Measurements from ENCODE around the gene FRMD4A.
"Not testable (repeated sequence)": the region's sequence is repeated elsewhere in the genome, so short reads cannot be mapped to it uniquely, and the experiment has no call there.

Gene FRMD4A

DNA sequence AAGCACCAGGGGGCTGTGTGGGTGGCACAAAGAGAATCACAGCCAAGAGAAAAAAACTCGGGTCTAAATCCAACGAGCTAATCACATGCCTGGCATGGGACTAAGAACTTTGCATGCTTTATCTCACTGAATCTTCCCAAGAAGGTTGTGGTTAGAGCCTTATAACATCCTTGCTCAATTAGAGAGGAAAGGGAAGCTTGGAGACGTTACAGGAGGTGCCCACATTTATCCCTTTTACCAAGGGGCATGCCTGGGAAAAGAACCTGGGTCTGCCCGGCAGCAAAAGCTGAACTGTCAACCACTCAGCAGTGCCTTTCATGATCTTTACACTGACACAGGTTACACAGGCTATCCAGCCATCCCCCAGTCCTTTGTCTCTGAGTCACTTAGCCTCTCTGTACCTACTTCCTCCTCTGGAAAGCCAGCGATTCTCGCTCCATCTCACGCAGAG lies 553.8 kb downstream of the FRMD4A start:
- peak; percentile 66 for DNase-seq (ENCODE audit: low spot score)

DNA sequence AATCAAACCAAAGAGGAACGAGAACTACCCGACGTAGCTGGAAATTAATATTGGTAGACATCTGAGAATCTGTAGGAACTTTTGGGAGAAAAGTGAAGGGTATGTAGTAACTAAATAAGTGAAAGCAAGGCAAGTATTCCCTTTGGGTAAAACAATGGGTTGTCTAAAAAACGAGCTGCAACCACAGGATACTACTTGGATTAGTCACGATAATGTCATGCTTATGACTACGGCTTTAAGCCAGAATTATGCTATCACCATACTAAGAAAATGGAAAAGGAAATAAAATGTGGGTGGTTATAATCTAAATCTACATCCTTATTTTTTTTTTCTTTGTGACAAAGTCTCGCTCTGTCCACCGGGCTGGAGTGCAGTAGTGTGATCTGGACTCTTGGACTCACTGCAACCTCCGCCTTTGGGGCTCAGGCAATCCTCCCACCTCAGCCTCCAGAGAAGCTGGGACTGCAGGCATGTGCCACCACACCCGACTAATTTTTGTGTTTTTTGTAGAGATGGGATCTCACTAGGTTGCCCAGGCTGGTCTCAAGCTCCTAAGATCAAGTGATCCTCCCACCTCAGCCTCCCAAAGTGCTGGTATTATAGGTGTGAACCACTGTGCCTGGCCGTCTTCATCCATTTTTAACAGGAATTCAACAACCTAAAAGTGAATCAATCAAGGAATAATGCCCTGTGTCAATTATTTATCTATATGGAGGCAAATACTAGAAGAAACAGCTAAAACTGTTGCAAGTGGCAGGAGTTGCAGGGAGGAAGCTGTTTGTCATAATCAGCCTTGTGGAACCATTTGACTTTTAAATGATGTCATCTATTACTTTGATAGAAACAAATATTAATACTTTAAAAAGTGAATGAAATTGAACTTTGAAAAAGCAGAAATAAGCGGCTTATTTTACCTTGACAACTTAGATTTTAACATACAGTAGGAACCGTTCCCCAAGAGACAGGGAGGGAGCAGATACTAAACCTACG lies 554.6 kb downstream of the FRMD4A start:
- peak; percentile 68 for DNase-seq (ENCODE audit: low spot score)

DNA sequence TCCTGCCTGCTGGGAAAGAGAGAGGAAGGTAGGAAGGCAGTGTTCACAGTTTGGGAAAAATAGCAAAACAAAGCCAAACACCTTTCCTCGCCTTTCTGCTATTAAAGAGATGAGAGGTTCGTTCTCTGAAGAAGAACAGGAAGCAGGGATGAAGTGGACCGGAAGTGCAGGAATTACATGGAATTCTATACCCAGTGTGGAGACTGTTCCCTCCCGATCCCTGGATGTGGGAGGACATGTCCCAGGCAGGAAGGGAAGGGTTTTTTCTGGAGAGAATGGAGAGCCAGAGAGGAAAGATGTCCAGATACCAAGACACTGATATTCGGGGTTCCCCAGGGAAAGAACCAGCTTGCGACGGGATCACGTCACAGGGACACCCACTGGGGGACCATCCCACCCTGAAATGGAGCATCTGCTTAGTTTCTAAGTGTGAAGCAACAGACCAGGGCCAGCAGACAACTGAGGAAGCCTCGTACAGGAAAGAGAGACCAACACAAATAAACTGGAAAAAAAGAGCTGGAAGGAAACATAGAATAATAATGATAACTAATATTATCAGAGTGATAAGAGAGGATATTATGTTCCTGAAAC lies 556.3 kb downstream of the FRMD4A start:
- DNase-seq (ENCODE audit: low spot score): no peak

DNA sequence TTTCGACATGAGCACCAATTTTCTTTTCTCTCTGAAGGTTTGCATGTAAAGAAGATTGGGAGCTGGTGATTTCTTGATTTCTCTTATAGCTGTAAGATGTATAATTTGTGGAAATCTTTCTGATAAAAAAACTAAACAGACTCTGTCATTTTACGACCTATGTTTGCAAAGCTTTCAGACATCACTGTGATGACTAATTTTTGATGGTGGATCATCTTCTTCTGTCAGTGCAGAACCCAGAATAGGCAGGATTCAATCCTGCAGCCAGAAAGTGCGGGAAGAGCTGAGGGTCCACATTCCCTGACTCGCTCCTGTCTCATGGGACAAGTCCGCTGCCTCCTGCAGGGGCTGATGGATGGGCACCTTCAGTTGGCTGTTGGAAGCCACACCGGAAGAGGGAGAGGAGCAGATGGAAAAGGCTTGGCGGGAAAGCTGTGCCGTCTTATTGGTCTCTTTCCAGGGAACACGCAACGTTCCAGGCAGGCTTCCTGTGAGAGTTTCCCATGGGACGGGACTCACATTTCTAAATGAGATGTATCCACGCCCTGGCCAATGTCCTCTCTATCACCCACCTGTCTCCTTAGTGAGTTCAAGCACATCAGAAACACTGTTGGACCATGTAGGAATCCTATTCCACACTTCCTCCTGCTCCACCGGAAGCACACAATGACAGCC lies 557.1 kb downstream of the FRMD4A start:
- DNase-seq (ENCODE audit: low spot score): no peak

DNA sequence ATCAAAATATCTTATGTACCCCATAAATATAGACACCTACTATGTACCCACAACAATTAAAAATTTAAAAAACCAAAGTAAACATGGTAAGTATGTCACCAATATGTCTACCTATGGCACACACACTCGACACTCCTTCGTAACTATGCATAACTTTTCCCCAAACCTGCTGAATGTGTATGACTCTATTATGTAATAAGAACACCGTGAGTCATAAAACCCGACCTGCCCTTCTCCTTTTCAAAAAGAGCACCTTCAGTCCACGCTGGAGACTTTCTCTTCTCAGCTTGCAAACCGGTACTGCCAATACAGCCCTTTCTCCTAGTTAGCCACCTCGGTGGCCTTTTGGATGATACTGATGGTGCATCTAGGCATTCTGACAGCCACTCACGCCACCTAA lies 557.7 kb downstream of the FRMD4A start:
- DNase-seq (ENCODE audit: low spot score): no peak

DNA sequence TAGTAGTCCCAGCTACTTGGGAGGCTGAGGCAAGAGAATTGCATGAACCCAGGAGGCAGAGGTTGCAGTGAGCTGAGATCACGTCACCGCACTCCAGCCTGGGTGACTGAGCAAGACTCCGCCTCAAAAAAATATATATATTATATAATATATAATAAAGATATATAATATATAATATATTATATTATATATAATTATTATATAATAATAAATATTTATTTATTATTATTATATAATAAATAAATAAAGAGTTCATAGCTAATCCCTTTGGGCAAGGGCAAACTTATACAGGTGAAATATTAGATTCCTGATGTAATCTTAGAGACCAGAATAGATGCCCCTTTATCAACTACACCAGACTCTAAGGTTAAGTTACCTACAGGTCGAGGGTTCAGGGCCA lies 558.7 kb downstream of the FRMD4A start:
- DNase-seq (ENCODE audit: low spot score): no peak

DNA sequence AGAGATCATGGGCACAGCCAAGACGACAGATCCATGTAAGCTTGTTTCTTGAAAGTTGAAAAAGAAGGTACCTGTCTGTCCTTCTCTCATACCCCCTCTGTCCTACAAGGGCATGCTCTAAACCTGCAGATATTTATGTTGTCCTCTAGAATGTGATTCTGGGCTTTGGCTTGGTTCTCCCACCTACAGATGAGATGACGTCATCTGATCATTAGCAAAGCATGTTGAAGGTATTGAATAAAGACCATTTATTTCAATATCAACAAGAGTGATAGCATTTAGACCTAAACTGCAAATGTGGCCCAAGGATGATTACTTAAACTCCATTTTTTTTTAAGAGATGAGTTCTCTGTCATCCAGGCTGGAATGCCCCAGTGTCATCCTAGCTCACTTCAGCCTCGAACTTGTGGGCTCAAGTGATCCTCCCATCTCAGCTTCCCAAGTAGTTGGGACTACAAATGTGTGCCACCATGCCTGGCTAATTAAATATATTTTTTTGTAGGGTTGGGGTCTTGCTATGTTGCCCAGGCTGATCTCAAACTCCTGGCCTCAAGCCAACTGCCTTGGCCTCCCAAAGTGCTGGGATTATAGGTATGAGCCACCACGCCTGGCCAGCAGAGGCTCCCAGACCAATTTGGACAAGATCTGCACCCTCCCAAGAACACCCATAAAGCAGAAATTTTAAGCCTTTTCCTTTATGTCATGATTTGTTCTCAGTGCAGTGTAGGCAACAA lies 559.8 kb downstream of the FRMD4A start:
- no peak for DNase-seq (ENCODE audit: low spot score)

DNA sequence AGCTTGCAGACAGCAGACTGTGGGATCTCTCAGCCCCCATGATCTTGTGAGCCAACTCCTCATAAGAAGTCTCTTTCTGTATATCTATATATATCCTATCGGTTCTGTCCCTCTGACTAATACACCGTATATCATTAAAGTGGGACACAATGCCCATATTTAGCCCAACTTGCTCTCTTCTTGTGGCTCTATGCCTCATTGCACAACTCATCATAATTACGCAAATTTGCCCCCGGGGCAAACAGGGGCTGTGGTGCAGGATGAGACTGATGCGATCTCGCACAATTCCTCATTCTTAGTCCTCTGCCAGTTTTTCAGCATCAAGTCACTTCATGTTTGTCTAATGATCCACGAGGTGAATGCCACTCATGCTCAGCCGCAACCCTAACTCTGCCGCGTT lies 560.8 kb downstream of the FRMD4A start:
- DNase-seq (ENCODE audit: low spot score): peak; percentile 63

DNA sequence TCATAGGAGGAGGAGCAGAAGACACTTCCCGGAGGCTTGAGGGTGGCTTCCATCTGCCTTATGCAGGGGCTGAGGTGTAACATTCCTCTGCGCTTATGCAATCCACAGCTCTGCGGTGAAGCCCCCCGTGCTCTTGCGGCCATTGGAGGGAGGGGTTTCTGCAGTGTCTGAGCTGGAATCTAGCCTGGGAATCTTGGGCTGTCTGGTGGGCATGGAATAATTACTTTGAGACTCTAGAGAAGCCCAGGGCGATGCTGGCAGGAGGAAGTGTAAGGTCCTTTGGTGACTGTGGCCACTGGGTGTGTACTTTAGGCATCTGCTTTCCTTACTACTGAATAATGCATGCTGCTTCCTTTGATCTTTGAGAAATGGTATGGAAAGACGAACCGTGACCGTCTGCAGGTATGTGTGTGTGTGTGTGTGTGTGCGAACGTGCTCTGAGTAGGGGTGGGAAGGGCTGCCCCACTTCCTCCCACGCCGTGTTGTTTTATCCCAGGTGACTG lies 563.0 kb downstream of the FRMD4A start:
- peak; percentile 64 for DNase-seq (ENCODE audit: low spot score)

DNA sequence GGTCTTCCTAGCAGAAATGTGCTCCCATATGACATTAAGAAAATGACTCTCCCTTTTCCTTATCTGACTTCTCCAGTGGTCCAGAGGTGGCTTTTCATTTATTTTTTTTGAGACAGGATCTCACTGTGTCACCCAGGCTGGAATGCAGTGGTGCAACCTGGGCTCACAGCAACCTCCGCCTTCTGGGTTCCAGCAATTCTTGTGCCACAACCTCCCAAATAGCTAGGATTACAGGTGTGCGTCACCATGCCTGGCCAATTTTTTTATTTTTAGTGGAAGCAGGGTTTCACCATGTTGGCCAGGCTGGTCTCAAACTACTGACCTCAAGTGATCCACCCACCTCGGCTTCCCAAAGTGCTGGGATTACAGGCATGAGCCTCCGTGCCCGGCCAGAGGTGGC lies 563.6 kb downstream of the FRMD4A start:
- not testable (repeated sequence) for DNase-seq (ENCODE audit: low spot score)

DNA sequence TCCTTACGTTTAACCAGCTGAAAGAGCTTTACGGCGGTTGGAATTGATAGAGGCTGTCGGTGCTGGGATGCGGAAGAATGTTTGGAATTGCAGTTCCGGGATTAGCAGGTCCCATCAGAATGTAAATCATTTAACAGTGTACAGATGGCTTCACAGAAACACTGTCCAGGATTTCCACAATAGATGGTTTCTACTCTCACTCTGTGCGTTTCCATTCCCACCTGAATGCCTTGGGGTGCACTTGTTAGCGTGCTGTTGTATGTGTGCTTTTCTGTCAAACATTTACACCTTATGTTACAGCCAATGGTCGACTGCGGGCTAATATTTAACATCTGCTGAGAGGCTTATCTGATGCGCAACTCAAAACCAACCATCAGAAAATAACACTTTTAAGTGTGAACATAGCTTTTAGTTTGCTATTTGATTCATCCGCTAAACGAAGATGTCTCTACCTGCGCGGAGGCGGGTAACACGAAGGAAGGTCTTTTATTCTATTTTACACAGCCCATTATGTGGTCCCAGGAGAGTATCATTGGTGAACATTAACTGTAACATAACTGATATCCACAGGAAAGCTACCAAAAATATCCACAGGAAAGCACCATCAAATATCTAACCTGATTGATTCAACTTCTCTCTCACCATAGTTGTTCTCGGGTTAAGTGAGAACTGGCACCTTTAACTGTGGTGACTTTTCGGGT lies 564.9 kb downstream of the FRMD4A start:
- DNase-seq (ENCODE audit: low spot score): peak; percentile 95

DNA sequence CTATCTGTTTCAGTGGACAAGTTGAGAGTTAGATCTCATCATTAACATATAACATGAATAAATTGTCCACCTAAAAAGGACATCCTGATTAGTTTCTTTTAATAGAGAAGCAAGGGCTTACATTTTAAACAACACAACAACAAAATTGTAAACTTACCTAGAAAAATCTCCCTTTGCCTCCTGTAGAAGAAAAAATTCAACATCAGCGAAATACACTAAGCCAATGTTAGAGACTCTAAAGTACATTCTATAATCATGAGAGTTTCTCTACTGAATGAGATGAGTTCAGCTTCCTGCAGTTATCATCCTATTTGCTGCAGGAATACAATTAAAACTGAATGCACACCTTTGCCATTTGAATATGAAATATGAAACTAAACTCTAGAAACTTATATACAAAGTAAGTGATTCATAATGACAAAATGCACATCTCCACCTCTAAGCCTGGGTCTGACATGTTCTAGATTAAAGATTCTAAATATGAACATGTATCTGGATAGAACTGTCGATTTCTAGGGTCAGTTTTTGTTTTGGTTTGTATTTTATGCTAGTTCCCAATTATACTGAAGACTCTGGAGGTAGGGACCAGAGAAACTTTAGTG lies 569.1 kb downstream of the FRMD4A start:
- DNase-seq (ENCODE audit: low spot score): no peak

DNA sequence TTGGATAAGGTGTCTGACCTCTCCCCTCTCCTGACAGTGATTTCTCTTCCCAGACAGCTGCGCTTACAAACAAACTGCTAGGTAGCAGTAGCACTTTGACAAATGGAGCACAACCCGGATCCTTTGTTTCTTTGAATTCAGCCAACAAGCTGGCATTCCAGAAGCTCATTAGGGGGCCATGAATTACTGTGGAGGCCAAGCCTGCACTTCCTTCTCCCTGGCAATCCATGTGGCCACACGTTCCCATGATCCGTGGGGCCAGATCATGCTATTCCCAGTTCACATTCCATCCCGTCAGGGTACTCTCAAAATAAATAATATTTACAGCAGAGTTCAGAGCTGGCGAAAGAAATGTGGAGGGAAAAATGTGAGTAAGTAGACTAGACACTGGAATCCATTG lies 571.6 kb downstream of the FRMD4A start:
- no peak for DNase-seq (ENCODE audit: low spot score)

DNA sequence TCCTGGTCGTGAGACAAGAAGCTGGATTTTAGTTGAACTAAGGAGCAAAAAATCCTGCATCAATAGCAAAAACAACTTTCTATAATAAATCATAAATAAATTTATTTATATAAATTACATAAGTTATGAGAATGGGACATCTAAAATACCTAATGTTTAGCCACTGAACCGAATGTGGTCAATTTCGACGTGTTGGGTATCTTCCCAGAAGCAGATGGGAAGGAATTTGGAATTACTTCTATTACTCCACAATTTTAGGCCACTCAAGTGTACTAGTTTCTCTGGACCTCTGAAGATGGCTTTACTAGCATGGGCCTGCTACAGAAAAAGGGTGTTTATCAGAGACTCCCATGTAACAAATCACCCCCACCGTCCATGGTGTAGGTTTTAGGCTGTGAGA lies 572.0 kb downstream of the FRMD4A start:
- no peak for DNase-seq (ENCODE audit: low spot score)

DNA sequence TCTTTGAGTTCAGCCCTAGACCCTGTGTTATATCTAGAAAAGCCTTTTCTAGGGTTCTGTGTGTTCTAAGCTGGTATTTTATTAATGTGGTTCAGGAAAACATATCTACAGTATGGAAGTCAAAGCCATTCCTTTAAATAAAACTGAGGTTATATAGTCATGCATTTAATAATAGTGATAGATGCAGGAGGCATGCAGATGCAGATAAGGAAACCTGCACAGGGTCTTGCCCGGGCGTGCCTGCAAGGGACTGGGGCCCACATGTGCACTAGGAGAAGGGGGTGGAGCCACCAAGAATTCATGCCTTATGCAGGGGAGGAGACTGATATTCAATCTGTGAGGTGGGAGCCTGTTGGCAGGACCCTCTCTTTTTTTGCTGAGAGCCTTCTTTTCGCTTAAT lies 572.4 kb downstream of the FRMD4A start:
- DNase-seq (ENCODE audit: low spot score): peak; percentile 28

DNA sequence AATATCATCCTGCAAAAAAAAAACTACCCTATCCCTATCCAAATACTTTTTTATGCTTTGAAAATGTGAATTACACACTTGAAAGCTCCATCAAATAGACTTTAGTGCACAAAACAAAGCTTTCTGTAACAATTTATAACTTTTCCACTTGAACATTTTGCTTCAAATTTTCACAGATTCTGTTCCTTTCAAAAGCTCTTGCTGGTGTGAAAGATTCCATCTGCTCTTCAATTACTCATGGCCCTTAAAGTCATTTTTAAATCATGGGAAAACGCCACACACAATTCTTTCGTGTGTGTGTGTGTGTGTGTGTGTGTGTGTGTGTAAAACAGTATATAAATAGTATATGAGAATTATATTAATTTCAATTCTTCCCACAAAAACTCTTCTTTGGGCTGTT lies 576.4 kb downstream of the FRMD4A start:
- DNase-seq (ENCODE audit: low spot score): no peak

DNA sequence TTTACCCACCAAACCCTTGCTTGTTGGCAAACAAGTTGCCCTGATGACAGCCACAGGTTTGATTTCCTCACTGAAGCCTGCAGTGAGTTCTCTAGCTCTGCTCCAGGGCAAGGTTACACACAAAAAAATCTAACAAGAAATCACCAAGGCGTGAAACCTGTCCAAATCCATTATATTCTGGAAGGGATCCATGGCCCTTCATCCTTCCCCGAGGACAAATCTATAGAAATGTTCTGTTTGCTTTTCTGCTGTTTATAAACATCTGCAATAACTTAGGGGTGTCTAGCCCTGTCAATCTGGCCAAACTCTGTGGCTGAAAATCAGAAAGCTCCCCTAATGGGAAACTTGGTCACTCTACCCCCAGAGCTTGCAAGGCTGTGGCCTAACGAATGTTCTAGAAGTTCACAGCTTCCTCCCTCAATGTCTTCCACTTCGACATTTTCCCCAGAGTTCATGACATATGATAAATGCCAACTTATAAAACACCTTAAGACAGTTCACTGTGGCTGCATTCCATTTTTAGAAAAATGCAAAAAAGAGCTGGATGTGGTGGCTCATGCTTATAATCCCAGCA lies 579.4 kb downstream of the FRMD4A start:
- DNase-seq (ENCODE audit: low spot score): no peak

DNA sequence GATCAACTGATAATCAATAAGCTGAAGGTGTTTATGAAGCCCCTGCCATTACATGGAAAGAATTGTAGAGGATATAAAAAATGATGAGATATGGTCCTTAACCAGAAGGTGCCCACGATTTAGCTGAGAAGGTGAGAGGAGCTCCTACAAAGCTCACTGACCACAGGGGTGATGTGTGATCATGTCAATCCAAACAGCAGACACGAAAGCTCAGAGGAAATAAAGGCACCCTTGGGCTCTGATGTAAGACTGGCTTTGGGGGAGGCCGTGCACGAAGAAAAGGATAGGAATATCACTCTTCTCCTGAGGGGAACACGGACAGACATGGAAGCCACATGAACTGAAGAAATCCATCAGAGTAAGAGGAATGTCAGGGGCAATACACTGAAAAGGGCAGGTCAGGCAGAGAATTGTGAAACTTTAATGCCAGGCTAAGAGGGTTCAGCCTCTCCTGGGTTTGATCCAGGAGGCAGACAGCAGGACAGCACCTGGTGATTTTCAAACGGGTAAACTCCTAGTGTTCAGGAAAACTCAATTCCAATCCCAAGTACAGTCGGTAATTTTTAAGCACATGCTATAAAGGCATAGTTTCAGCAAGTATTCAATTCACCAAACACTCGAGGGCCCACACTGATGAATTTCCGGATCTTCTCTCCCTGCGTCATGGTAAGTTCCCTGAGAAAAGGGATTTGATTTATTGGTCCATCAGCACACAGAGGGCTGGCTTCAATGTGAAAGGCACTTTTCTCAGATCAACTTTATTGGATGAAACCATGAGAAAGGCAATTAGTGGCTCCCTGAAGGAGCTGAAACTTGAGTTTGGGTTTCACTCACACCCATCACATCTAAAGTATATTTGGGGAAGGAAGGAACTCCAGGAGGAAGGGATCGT lies 580.2 kb downstream of the FRMD4A start:
- DNase-seq (ENCODE audit: low spot score): no peak

DNA sequence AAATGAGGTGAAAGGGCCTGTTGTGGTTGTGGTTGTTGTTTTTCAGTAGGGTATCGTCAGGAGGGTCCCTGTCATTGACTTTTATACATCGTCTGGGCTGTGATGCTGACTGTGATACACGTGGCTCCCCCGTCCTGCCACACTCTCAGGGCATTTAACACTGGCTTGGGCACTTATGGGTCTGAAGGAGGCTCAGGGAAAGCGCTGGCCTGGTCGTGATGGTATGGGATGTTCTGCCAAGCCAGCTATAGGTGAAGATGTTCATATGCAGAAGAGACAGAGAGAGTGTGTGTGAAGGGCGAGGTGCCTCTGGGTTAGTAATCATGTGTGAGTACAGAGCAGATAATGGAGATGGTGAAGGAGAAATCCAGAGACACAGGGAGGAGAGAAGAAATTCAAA lies 585.5 kb downstream of the FRMD4A start:
- DNase-seq (ENCODE audit: low spot score): no peak

DNA sequence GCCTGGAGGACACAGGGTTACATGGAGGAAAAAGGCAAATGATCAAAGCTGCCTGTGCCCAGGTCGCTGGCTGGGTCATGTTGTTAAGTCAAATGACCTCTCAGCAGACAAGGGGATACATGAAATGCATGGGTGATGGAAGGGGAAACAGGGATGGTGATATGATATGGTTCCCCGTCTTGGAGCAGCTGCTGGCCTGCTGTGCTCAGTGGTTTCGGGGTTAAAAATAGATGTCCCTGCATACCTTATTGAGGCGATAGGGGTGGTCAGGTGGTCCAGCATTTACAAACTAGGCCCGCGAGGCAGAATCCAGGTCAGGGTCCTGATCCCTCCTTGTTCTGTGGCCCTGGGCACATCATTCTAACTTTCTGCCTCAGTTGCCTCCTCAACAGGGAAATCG lies 586.8 kb downstream of the FRMD4A start:
- DNase-seq (ENCODE audit: low spot score): no peak
